H1 (cell line): ENCODE measurements around the gene KRTAP24-1. TPM values are rescaled to one million over a fixed set of nuclear protein-coding genes. Genes with fewer than 3 reads are reported as not detected.

Experiments
- CTCF ChIA-PET: fragments of 300-600 bp; sonication (Branson Sonifier 250); formaldehyde crosslinking; loops from one replicate; lab custom pipeline; 2021; ENCODE audit not compliant: partially characterized antibody; lab: Charles Lee
- POLR2A ChIA-PET: fragments of 300-600 bp; sonication (Branson Sonifier 250); formaldehyde crosslinking; loops from one replicate; lab custom pipeline; 2021; ENCODE audit warnings: inconsistent platforms; ENCODE audit not compliant: partially characterized antibody; lab: Charles Lee
- DNase-seq, 2 experiments: peaks; one replicate each; pipeline versions ENCODE4 v3.0.0 to v3.0.0-alpha.2; 2010 to 2022; ENCODE audit warnings: low spot score in 2 of 2, low read depth in 1 of 2, mixed read lengths in 1 of 2
- FAIRE-seq: peaks from 2 replicates; lab custom pipeline; 2011; peaks lifted over from hg19 to GRCh38; lab: Jason Lieb, UNC
- H2AFZ ChIP-seq: 2 replicates; pipeline ENCODE4 v1.8.1; 2012; ENCODE audit warnings: low read length, inconsistent platforms
- H2AK5ac ChIP-seq: 2 replicates; pipeline ENCODE4 v1.6.1; 2013; ENCODE audit warnings: low read depth, low read length
- H2BK120ac ChIP-seq: replicated peaks from 2 replicates; pipeline ENCODE3; 2013; ENCODE audit warnings: low read depth, low read length, inconsistent platforms
- H2BK12ac ChIP-seq: 2 replicates; pipeline ENCODE4 v1.6.1; 2013; ENCODE audit warnings: low read depth, low read length
- H2BK15ac ChIP-seq: 2 replicates; pipeline ENCODE4 v1.6.1; 2013; ENCODE audit warnings: low read length
- H2BK20ac ChIP-seq: 2 replicates; pipeline ENCODE4 v1.6.1; 2013; ENCODE audit warnings: low read length
- H2BK5ac ChIP-seq: 2 replicates; pipeline ENCODE4 v1.6.1; 2013; ENCODE audit warnings: low read depth, low read length
- H3K14ac ChIP-seq: 2 replicates; pipeline ENCODE4 v1.6.1; 2013; ENCODE audit warnings: inconsistent platforms; ENCODE audit not compliant: insufficient read length
- H3K18ac ChIP-seq: 2 replicates; pipeline ENCODE4 v1.6.1; 2013; ENCODE audit warnings: low read length; ENCODE audit errors: extremely low read depth
- H3K23ac ChIP-seq: 2 replicates; pipeline ENCODE4 v1.6.1; 2013; ENCODE audit warnings: inconsistent platforms; ENCODE audit not compliant: insufficient read length
- H3K23me2 ChIP-seq: 2 replicates; pipeline ENCODE4 v1.6.1; 2013; ENCODE audit warnings: low read depth, low read length
- H3K27ac ChIP-seq: 2 replicates; pipeline ENCODE4 v1.6.1; 2011; ENCODE audit warnings: low read depth, low read length, inconsistent platforms
- H3K27me3 ChIP-seq, 4 experiments: replicated peaks in 1 of 4; 1 replicate in 1 of 4; 2 replicates in 3 of 4; pipeline versions ENCODE4 v1.6.1 to v1.8.1; 2011 to 2013; ENCODE audit warnings: low read length in 3 of 4, mild to moderate bottlenecking in 3 of 4, inconsistent platforms in 2 of 4, mixed read lengths in 2 of 4, moderate library complexity in 1 of 4; ENCODE audit not compliant: control insufficient read depth in 3 of 4, insufficient read depth in 3 of 4; ENCODE audit errors: extremely low read depth in 1 of 4
- H3K36me3 ChIP-seq, 4 experiments: 2 replicates each; pipeline versions ENCODE4 v1.6.1 to v1.8.1; 2011 to 2013; ENCODE audit warnings: mild to moderate bottlenecking in 4 of 4, low read length in 3 of 4, moderate library complexity in 2 of 4, control low read depth in 1 of 4, inconsistent platforms in 1 of 4; ENCODE audit not compliant: insufficient read depth in 4 of 4, control insufficient read depth in 2 of 4
- H3K4ac ChIP-seq: replicated peaks from 2 replicates; pipeline ENCODE3; 2013; ENCODE audit warnings: low read length, low read depth, mixed read lengths, inconsistent platforms; ENCODE audit not compliant: insufficient read length
- H3K4me1 ChIP-seq, 4 experiments: replicated peaks in 1 of 4; 1 replicate in 1 of 4; 2 replicates in 3 of 4; pipeline versions ENCODE4 v1.6.1 to v1.8.1; 2011 to 2013; ENCODE audit warnings: low read length in 3 of 4, inconsistent platforms in 2 of 4, mixed read lengths in 1 of 4; ENCODE audit not compliant: insufficient read depth in 4 of 4, control insufficient read depth in 3 of 4
- H3K4me2 ChIP-seq, 2 experiments: 2 replicates each; pipeline versions ENCODE4 v1.6.1 to v1.8.1; 2011 to 2013; ENCODE audit warnings: low read depth in 2 of 2, low read length in 2 of 2, control low read depth in 1 of 2, inconsistent platforms in 1 of 2, mild to moderate bottlenecking in 1 of 2; ENCODE audit not compliant: insufficient read depth in 1 of 2
- H3K4me3 ChIP-seq, 4 experiments: fragments of 200-600, 300-600 bp in 1 of 4; sonication (generic), shearing (Covaris generic), sonication (Bioruptor Twin) in 1 of 4; 2 replicates each; pipeline versions ENCODE4 v1.5.1 to v1.8.1; 2011 to 2016; ENCODE audit warnings: low read length in 4 of 4, low read depth in 3 of 4, control low read depth in 2 of 4, inconsistent platforms in 2 of 4, mild to moderate bottlenecking in 2 of 4, mixed read lengths in 1 of 4, moderate library complexity in 1 of 4; ENCODE audit not compliant: insufficient read depth in 2 of 4; ENCODE audit errors: extremely low read depth in 1 of 4
- H3K56ac ChIP-seq: replicated peaks from 2 replicates; pipeline ENCODE3; 2013; ENCODE audit warnings: low read depth, mild to moderate bottlenecking, mixed read lengths, low read length, inconsistent platforms; ENCODE audit not compliant: insufficient read length
- H3K79me1 ChIP-seq: 2 replicates; pipeline ENCODE4 v1.6.1; 2013; ENCODE audit warnings: low read depth, low read length, control low read depth
- H3K79me2 ChIP-seq, 2 experiments: 2 replicates each; pipeline versions ENCODE4 v1.6.1 to v1.8.1; 2012 to 2013; ENCODE audit warnings: low read length in 2 of 2, mild to moderate bottlenecking in 2 of 2, inconsistent platforms in 1 of 2; ENCODE audit not compliant: insufficient read depth in 2 of 2, control insufficient read depth in 1 of 2
- H3K9ac ChIP-seq, 4 experiments: replicated peaks in 1 of 4; 1 replicate in 1 of 4; 2 replicates in 3 of 4; pipeline versions ENCODE4 v1.6.1 to v1.8.1; 2011 to 2013; ENCODE audit warnings: low read depth in 3 of 4, low read length in 3 of 4, control low read depth in 2 of 4, mild to moderate bottlenecking in 2 of 4, moderate library complexity in 2 of 4, inconsistent platforms in 1 of 4; ENCODE audit errors: extremely low read depth in 1 of 4
- H3K9me3 ChIP-seq, 2 experiments: 2 replicates each; pipeline versions ENCODE4 v1.6.1 to v1.8.1; 2012 to 2013; ENCODE audit warnings: mild to moderate bottlenecking in 2 of 2, moderate library complexity in 2 of 2, control low read depth in 1 of 2, inconsistent platforms in 1 of 2, low read depth in 1 of 2, low read length in 1 of 2, mixed read lengths in 1 of 2; ENCODE audit not compliant: insufficient read depth in 2 of 2
- H4K20me1 ChIP-seq, 2 experiments: replicated peaks in 1 of 2; 2 replicates each; pipeline versions ENCODE3 to v1.8.1; 2011 to 2013; ENCODE audit warnings: inconsistent platforms in 2 of 2, low read length in 2 of 2, mild to moderate bottlenecking in 1 of 2; ENCODE audit not compliant: insufficient read depth in 2 of 2, control insufficient read depth in 1 of 2
- H4K5ac ChIP-seq: 2 replicates; pipeline ENCODE4 v1.6.1; 2013; ENCODE audit warnings: low read length, low read depth, mixed read lengths, inconsistent platforms; ENCODE audit not compliant: insufficient read length
- H4K8ac ChIP-seq: 2 replicates; pipeline ENCODE4 v1.8.0; 2013; ENCODE audit warnings: mild to moderate bottlenecking, moderate library complexity, low read length, inconsistent platforms; ENCODE audit not compliant: insufficient read depth; ENCODE audit errors: extremely low read depth
- H4K91ac ChIP-seq: replicated peaks from 2 replicates; pipeline ENCODE3; 2013; ENCODE audit warnings: low read length, mixed read lengths, inconsistent platforms; ENCODE audit not compliant: insufficient read length
- ATF2 ChIP-seq: IDR thresholded peaks from 2 replicates; pipeline ENCODE4 v1.6.1; 2012; ENCODE audit warnings: low read length, inconsistent platforms
- BACH1 ChIP-seq: IDR thresholded peaks from 2 replicates; pipeline ENCODE4 v1.6.1; 2012; ENCODE audit warnings: low read length, improper control_type of control experiment
- CHD2 ChIP-seq: IDR thresholded peaks from 2 replicates; pipeline ENCODE4 v1.6.1; 2012; ENCODE audit warnings: low read length, improper control_type of control experiment
- CTCF ChIP-seq, 3 experiments: IDR thresholded peaks; 1 replicate in 2 of 3; 2 replicates in 1 of 3; pipeline versions ENCODE4 v1.5.1 to v1.6.1; 2011; ENCODE audit warnings: low read length in 3 of 3, mild to moderate bottlenecking in 3 of 3, inconsistent platforms in 2 of 3, low read depth in 1 of 3, moderate library complexity in 1 of 3; ENCODE audit not compliant: insufficient read depth in 1 of 3; ENCODE audit errors: control extremely low read depth in 1 of 3
- JUND ChIP-seq: IDR thresholded peaks from 2 replicates; pipeline ENCODE4 v1.6.1; 2011; ENCODE audit warnings: mild to moderate bottlenecking, improper control_type of control experiment, low read length
- MAX ChIP-seq: IDR thresholded peaks from 2 replicates; pipeline ENCODE4 v1.6.1; 2012; ENCODE audit warnings: inconsistent platforms
- PHF8 ChIP-seq: fragments of 200-600 bp; sonication (generic); conservative IDR thresholded peaks from 2 replicates; pipeline ENCODE4 v1.7.1; 2012; ENCODE audit warnings: low read depth, mild to moderate bottlenecking, inconsistent platforms, low read length, moderate library complexity
- POU5F1 ChIP-seq: IDR thresholded peaks from 2 replicates; pipeline ENCODE4 v1.6.1; 2011; ENCODE audit warnings: low read depth, mild to moderate bottlenecking, low read length, moderate library complexity
- RBBP5 ChIP-seq: IDR thresholded peaks from 2 replicates; pipeline ENCODE4 v1.7.1; 2012; ENCODE audit warnings: low read depth, mild to moderate bottlenecking, inconsistent platforms, low read length, moderate library complexity, borderline replicate concordance
- SAP30 ChIP-seq: fragments of 300-600 bp; sonication (generic); IDR thresholded peaks from 2 replicates; pipeline ENCODE4 v1.7.1; 2012; ENCODE audit warnings: low read length, moderate library complexity, mild to moderate bottlenecking, inconsistent platforms; ENCODE audit not compliant: insufficient read depth, insufficient replicate concordance
- WGBS, 2 experiments: shearing (Covaris generic) in 1 of 2; methylation state at CpG; one replicate each; pipeline versions ENCODE4 v1.1.6 to v1.1.7; 2013 to 2015; ENCODE audit warnings: low lambda C conversion rate in 2 of 2, mixed read lengths in 2 of 2, inconsistent platforms in 1 of 2, low coverage in 1 of 2, missing lambda C conversion rate in 1 of 2; ENCODE audit not compliant: insufficient replicate concordance in 2 of 2, insufficient coverage in 1 of 2, insufficient read length in 1 of 2; ENCODE audit errors: extremely low coverage in 1 of 2, missing lambda C conversion rate in 1 of 2; 5-methylcytosine and 5-hydroxymethylcytosine counted together
- polyA plus RNA-seq, 7 experiments: library from polyadenylated mRNA; depleted of rRNA in 3 of 7; stranded (reverse) in 5 of 7; unstranded in 2 of 7; fragments of >200 nt in 5 of 7; fragments of 200-250 nt in 2 of 7; gene quantifications; 1 replicate in 5 of 7; 2 replicates in 1 of 7; 4 replicates in 1 of 7; pipeline versions ENCODE4 v1.2.1 to v1.2.3, GENCODE V29; 2011 to 2013; ENCODE audit warnings: missing spikeins in 2 of 7, mixed read lengths in 2 of 7
- total RNA-seq: library from RNA; stranded (reverse); fragmentation: NEBNext Ultra II Directional; extraction: Animal tissue kit (Norgen Biotek cat#: 25700); gene quantifications from 2 replicates; pipeline ENCODE4 v1.2.1, GENCODE V29; 2021

The KRTAP24-1 gene
- total and polyA plus RNA-seq, 2 of the 8 experiments (the other 6 are each of a cell fraction or from before 2014, with no cell fraction given), result not detected

GRCh38 chr21:30251781-30252180 lies 31.0 kb downstream of the KRTAP24-1 start:
- Histone ChIP-seq H3K18ac (no peak overlapping the region), H3K56ac (no peak overlapping the region), H3K14ac (no peak overlapping the region), H2BK12ac (no peak overlapping the region), H3K27ac (no peak overlapping the region), H3K9ac (no peak overlapping the region), H4K5ac (no peak overlapping the region), H2BK5ac (no peak overlapping the region), H3K4ac (no peak overlapping the region), H3K79me2 (no peaks in the 10 kb centered on the region), H2BK15ac (no peak overlapping the region), H4K20me1 (no peaks in the 10 kb centered on the region), H3K9me3 (no peaks in the 10 kb centered on the region), H3K4me2 (no peak overlapping the region), H3K23ac (no peak overlapping the region), H4K8ac (no peak overlapping the region), H3K79me1 (no peaks in the 10 kb centered on the region), H4K91ac (no peak overlapping the region), H3K36me3 (no peaks in the 10 kb centered on the region), H3K4me1 (no peaks in the 10 kb centered on the region), H3K4me3 (no peak overlapping the region), H2AFZ (no peak overlapping the region), H2AK5ac (no peak overlapping the region), H2BK20ac (no peak overlapping the region), H2BK120ac (no peak overlapping the region), H3K23me2 (no peaks in the 10 kb centered on the region), H3K27me3 (no peaks in the 10 kb centered on the region)
- DNase-seq, result no peak
- no peak for FAIRE-seq
- ChIA-PET CTCF (no interaction called here), POLR2A (no interaction called here)
- WGBS, 2 experiments, result 88% methylated on average over 1 of the region's 1 CpG; no CpG with 5 or more reads in 1 of the 2 experiments
- TF ChIP-seq CTCF (IDR thresholded peaks at IDR 0.05; ENCODE audit: control extremely low read depth in 1 of 3, insufficient read depth in 1 of 3, low read depth in 1 of 3, low read length in 3 of 3) (no peak), BACH1 (no peak), POU5F1 (no peak), JUND (no peak), PHF8 (no peak), ATF2 (no peak), SAP30 (no peak), RBBP5 (no peak), CHD2 (no peak), MAX (no peak)
